HUES48 (cell line): ENCODE measurements around the gene EGFL8.

Experiments used
- H3K27ac ChIP-seq: one replicate; pipeline ENCODE4 v1.7.0; 2013; ENCODE audit warnings: low read depth, low read length, inconsistent platforms
- H3K27me3 ChIP-seq: 2 replicates; pipeline ENCODE4 v1.6.1; 2013; ENCODE audit warnings: mild to moderate bottlenecking, low read length; ENCODE audit not compliant: control insufficient read depth, insufficient read depth
- H3K36me3 ChIP-seq: 2 replicates; pipeline ENCODE4 v1.6.1; 2013; ENCODE audit warnings: low read length; ENCODE audit not compliant: control insufficient read depth, insufficient read depth
- H3K4me1 ChIP-seq: 2 replicates; pipeline ENCODE4 v1.6.1; 2013; ENCODE audit warnings: mild to moderate bottlenecking, low read length; ENCODE audit not compliant: control insufficient read depth, insufficient read depth
- H3K4me3 ChIP-seq: 2 replicates; pipeline ENCODE4 v1.5.1; 2013; ENCODE audit warnings: mild to moderate bottlenecking, low read depth, low read length
- H3K9ac ChIP-seq: 2 replicates; pipeline ENCODE4 v1.6.1; 2013; ENCODE audit warnings: mild to moderate bottlenecking, low read depth, low read length, moderate library complexity
- H3K9me3 ChIP-seq: 2 replicates; pipeline ENCODE4 v1.6.1; 2013; ENCODE audit warnings: low read length; ENCODE audit not compliant: control insufficient read depth, insufficient read depth

The EGFL8 gene

GRCh38 chr6:32177788-32178546, 13.6 kb downstream of the EGFL8 start, which contains the start of gene RNF5:
TSS of gene RNF5 (plus strand) at chr6:32178405. CDS start at chr6:32178512, 107 bp downstream.
- Histone ChIP-seq H3K4me1 (peaks cover 23% of the 10 kb centered on the region), H3K27ac (peak within 1 kb of the TSS; percentile 99), H3K4me3 (peak within 1 kb of the TSS; percentile 90), H3K9ac (peak within 1 kb of the TSS; percentile 77), H3K36me3 (peaks cover 36% of the 10 kb centered on the region), H3K27me3 (no peaks in the 10 kb centered on the region), H3K9me3 (no peaks in the 10 kb centered on the region)

GRCh38 chr6:32178547-32179440, 14.4 kb downstream of the EGFL8 start:
- H3K4me3 ChIP-seq: peak overlapping the region; percentile 90
- H3K27me3 ChIP-seq: no peaks in the 10 kb centered on the region
- H3K9me3 ChIP-seq: no peaks in the 10 kb centered on the region
- H3K9ac ChIP-seq: peak overlapping the region; percentile 67
- peaks cover 18% of the 10 kb centered on the region for H3K4me1 ChIP-seq
- H3K27ac ChIP-seq: peak overlapping the region; percentile 99
- H3K36me3 ChIP-seq: peaks cover 43% of the 10 kb centered on the region

GRCh38 chr6:32179766-32180405, 15.5 kb downstream of the EGFL8 start:
- Histone ChIP-seq H3K27me3 (no peaks in the 10 kb centered on the region), H3K36me3 (peaks cover 36% of the 10 kb centered on the region), H3K4me1 (peaks cover 13% of the 10 kb centered on the region), H3K27ac (no peak overlapping the region), H3K9ac (no peak overlapping the region), H3K9me3 (no peaks in the 10 kb centered on the region), H3K4me3 (no peak overlapping the region)

- Histone ChIP-seq H3K27me3 (no peaks in the 10 kb centered on the region), H3K9ac (no peak overlapping the region), H3K9me3 (no peaks in the 10 kb centered on the region), H3K27ac (no peak overlapping the region), H3K4me1 (peaks cover 7% of the 10 kb centered on the region; the same call in 1 of the 2 replicates), H3K4me3 (no peak overlapping the region), H3K36me3 (peaks cover 37% of the 10 kb centered on the region)
These were observed 16.8 kb downstream of the EGFL8 start for GRCh38 chr6:32181148-32181702.

- Histone ChIP-seq H3K27ac (no peak overlapping the region), H3K27me3 (no peaks in the 10 kb centered on the region), H3K4me3 (no peak overlapping the region), H3K4me1 (no peaks in the 10 kb centered on the region), H3K9ac (no peak overlapping the region), H3K36me3 (peaks cover 45% of the 10 kb centered on the region), H3K9me3 (no peaks in the 10 kb centered on the region)
These were observed 17.6 kb downstream of the EGFL8 start for GRCh38 chr6:32181915-32182529.

- no peaks in the 10 kb centered on the region for H3K4me1 ChIP-seq
- H3K9ac ChIP-seq: no peak overlapping the region
These were observed 18.2 kb downstream of the EGFL8 start for GRCh38 chr6:32182555-32182981.

GRCh38 chr6:32183030-32183429, 18.6 kb downstream of the EGFL8 start:
- H3K9ac ChIP-seq: no peak overlapping the region
- no peak overlapping the region for H3K4me3 ChIP-seq
- no peaks in the 10 kb centered on the region for H3K27me3 ChIP-seq
- H3K36me3 ChIP-seq: peaks cover 55% of the 10 kb centered on the region
- no peaks in the 10 kb centered on the region for H3K4me1 ChIP-seq
- no peaks in the 10 kb centered on the region for H3K9me3 ChIP-seq
- no peak overlapping the region for H3K27ac ChIP-seq

More at GRCh38 chr6:32182555-32182981, 18.2 kb downstream of the EGFL8 start:
- no peak overlapping the region for H3K27ac ChIP-seq
- H3K4me3 ChIP-seq: no peak overlapping the region
- no peaks in the 10 kb centered on the region for H3K9me3 ChIP-seq
- peaks cover 50% of the 10 kb centered on the region for H3K36me3 ChIP-seq
- no peaks in the 10 kb centered on the region for H3K27me3 ChIP-seq

GRCh38 chr6:32183483-32184083, 19.2 kb downstream of the EGFL8 start:
- Histone ChIP-seq H3K27ac (no peak overlapping the region), H3K27me3 (no peaks in the 10 kb centered on the region), H3K9me3 (no peaks in the 10 kb centered on the region), H3K36me3 (peaks cover 55% of the 10 kb centered on the region), H3K9ac (no peak overlapping the region), H3K4me1 (no peaks in the 10 kb centered on the region), H3K4me3 (no peak overlapping the region)

GRCh38 chr6:32184084-32184640, 19.8 kb downstream of the EGFL8 start, which contains the start of gene AGER:
TSS of gene AGER (minus strand) at chr6:32184253. CDS start at chr6:32184222, 31 bp downstream.
- peaks cover 3% of the 10 kb centered on the region; the same call in 1 of the 2 replicates for H3K4me1 ChIP-seq
- H3K4me3 ChIP-seq: no peak within 1 kb of the TSS
- H3K9me3 ChIP-seq: no peaks in the 10 kb centered on the region
- H3K9ac ChIP-seq: no peak within 1 kb of the TSS
- no peak within 1 kb of the TSS for H3K27ac ChIP-seq
- peaks cover 55% of the 10 kb centered on the region for H3K36me3 ChIP-seq
- H3K27me3 ChIP-seq: no peaks in the 10 kb centered on the region
